GM19467 (cell line): ENCODE results near the gene CDPF1.
"Not testable (repeated sequence)": the region's sequence is repeated elsewhere in the genome, so short reads cannot be mapped to it uniquely, and the experiment has no call there.

Source experiments
- ATAC-seq: cut with Tn5 transposase; IDR thresholded peaks from one replicate; pipeline ENCODE4 v1.9.1; 2021; ENCODE audit warnings: mild to moderate bottlenecking, moderate library complexity; ENCODE audit not compliant: unreplicated experiment

The CDPF1 gene

DNA sequence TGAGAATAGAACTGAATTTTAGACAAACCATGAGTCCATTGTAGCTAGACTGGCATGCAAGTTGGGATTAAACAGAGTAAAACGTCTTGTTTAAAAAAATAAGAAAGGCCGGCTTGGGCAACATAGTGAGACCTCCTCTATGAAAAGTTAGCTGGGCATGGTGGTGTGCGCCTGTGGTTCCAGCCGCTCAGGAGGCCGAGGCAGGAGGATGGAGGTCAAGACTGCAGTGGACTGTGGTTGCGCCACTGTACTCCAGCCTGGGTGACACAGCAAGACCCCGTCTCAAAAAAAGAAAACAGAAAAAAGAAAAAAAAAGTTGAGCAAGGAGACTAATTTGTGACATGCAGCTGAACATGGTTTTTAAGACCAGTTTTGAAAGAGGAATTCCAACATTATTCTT lies 23.5 kb downstream of the CDPF1 start:
- no peak for ATAC-seq

- no peak for ATAC-seq
Observed at GRCh38 chr22:46225631-46226030, 24.5 kb downstream of the CDPF1 start.

GRCh38 chr22:46224898-46225290 lies 25.2 kb downstream of the CDPF1 start:
- no peak for ATAC-seq

DNA sequence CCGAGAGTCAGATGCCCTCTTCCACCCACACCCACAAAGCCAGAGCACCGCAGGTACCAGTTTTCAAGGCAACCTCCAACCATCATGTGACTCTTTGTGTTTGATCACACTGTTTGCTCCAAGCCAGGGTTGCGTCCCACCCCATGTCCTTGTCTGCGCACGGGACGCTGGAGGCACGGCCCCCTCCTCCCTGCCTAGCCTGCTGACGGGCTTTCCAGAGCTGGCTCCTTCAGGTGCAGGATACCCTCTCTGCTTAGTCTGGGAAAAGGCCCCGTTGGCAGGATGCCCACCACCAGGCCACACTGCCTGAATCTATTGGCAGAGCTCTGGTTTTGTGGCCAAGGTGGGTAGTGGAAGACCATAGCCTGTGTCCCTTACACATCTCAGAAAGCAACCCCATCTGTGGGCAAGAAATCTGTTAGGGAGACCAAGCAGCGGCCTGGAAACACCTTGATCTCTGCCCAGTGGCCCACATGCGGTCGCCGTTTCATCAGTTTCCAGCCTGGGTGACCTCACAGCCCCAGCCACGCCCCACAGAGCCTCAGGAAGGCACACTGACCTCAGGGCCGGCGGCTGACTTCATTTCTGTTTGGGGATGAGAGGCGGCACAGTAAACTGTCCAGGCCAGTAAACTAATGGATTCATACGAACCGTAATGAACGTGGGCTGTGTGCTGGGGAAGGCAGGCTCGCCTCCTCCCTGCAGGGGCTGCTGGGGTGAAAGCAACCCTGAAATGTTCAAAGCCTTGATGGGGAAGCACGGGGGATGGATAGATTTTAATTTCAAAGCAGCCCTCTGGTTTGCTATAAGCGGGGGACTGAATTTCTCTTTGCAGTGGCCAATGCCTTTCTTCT lies 25.8 kb downstream of the CDPF1 start:
- no peak for ATAC-seq

- ATAC-seq, result no peak
Observed at GRCh38 chr22:46220921-46221320, 29.2 kb downstream of the CDPF1 start.

GRCh38 chr22:46219636-46220035 lies 30.5 kb downstream of the CDPF1 start:
- ATAC-seq, result no peak

- no peak for ATAC-seq
Observed at GRCh38 chr22:46214616-46215015, 35.5 kb downstream of the CDPF1 start.

- ATAC-seq, result no peak
Observed at GRCh38 chr22:46214149-46214548, 35.9 kb downstream of the CDPF1 start.

DNA sequence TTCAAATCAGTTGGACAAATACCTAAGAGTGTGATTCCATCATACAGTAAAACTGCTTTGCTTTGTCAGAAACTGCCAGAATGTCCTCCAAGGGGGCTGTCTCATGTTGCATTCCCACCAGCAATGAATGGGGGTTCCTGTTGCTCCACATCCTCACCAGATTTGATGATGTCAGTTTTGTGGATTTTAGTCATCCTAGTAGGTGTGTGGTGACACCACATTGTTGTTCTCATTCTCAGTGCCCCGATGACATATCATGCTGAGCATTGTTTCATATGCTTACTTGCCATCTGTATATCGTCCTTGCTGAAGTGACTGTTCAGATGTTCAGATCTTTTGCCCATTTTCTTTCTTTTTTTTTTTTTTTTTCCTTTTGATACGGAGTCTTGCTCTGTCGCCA lies 37.0 kb downstream of the CDPF1 start:
- ATAC-seq, result no peak

DNA sequence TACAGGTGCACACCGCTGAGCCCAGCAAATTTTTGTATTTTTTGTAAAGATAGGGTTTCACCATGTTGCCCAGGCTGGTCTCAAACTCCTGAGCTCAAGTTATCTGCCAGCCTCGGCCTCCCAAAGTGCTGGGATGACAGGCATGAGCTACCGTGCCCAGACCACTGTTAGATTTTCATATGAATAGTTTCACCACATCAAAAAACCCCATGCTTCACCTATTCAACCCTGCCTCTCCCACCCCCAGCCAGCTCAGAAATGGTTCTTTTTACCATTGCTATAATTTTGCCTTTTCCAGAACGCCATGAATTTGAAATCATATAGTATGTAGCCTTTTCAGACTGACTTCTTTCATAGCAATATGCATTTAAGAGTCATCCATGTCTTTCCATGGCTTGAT lies 37.9 kb downstream of the CDPF1 start:
- ATAC-seq, result no peak

DNA sequence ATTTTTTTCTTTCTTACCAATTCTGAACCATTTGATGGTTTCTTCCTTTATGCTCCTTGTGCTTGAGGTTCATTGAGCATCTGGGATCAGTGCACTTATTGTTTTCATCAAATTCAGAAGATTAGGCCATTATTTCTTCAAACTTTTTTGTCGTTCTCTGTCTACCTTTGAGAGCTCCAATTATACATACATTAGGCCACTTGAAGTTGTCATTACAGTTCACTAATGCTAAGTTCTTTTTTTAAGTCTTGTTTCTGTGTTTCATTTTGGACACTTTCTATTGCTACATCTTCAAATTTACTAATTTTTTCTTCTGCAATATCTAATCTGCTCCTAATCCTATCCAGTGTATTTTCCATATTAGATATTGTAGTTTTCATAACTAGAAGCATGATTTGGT lies 40.8 kb downstream of the CDPF1 start:
- no peak for ATAC-seq

GRCh38 chr22:46203601-46203980 lies 46.5 kb downstream of the CDPF1 start:
- ATAC-seq, result no peak

- ATAC-seq, result no peak
Observed at GRCh38 chr22:46202897-46203600, 47.0 kb downstream of the CDPF1 start.

GRCh38 chr22:46201059-46201757 lies 48.9 kb downstream of the CDPF1 start:
- ATAC-seq, result no peak

- ATAC-seq, result not testable (repeated sequence)
Observed at GRCh38 chr22:46198806-46199205, 51.3 kb downstream of the CDPF1 start.

- no peak for ATAC-seq
Observed at GRCh38 chr22:46198274-46198673, 51.8 kb downstream of the CDPF1 start.

GRCh38 chr22:46196278-46196677 lies 53.8 kb downstream of the CDPF1 start:
- ATAC-seq, result no peak

DNA sequence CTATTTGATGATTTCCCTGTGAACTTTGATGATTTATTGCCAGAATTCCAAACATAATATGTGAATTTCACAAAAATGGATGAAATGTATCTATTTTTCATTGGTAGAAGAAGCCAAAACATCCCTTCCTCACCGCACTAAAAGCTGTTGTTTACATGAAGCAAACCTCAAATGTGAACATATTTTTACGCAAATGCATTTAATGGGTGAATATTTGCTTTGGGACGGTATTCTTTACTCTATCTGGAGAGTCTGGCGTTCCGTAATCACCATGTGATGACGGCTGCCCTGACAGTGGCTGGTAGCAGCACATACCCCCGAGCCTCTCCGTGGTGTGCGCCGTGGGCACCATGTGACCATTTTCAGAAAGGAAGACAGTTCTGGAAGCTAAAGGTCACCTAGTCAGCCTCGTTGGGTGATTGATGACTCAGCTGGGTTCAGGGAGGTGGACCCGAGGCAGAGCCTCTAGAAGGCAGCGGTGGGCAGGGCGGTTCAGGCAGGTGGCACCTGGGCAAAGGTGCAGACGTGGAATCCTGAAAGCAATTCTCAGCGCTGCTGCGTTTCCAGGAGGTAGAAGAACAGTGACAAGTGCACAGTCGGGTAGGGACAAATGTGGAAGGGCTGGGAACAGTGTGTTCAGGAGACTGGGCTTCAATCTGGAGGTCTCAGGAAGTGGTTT lies 54.5 kb downstream of the CDPF1 start:
- no peak for ATAC-seq
